HG03520 (cell line): Measurements from ENCODE around the gene NXF2B.
"Not testable (repeated sequence)": the region's sequence is repeated elsewhere in the genome, so short reads cannot be mapped to it uniquely, and the experiment has no call there.

ENCODE experiments used
- ATAC-seq: cut with Tn5 transposase; IDR thresholded peaks from one replicate; pipeline ENCODE4 v1.9.1; 2021; ENCODE audit warnings: mild to moderate bottlenecking, moderate library complexity; ENCODE audit not compliant: unreplicated experiment

NXF2B gene

GRCh38 chrX:102439908-102440307, at the start of gene NXF2B:
Gene NXF2B, minus strand, starts transcription at chrX:102440008. Its CDS starts 59,972 bp downstream, at chrX:102380036.
- ATAC-seq, result not testable (repeated sequence)

- ATAC-seq, result not testable (repeated sequence)
Observed at GRCh38 chrX:102478765-102479164, 39.0 kb upstream of the NXF2B start.

- ATAC-seq, result not testable (repeated sequence)
Observed at GRCh38 chrX:102471762-102472220, 32.0 kb upstream of the NXF2B start, which contains the start of gene TCP11X2. Gene TCP11X2, minus strand, starts transcription at chrX:102471812.

- ATAC-seq, result not testable (repeated sequence)
Observed at GRCh38 chrX:102470215-102470614, 30.4 kb upstream of the NXF2B start.

- not testable (repeated sequence) for ATAC-seq
Observed at GRCh38 chrX:102458615-102459014, 18.8 kb upstream of the NXF2B start.

- ATAC-seq, result not testable (repeated sequence)
Observed at GRCh38 chrX:102414493-102414892, 25.3 kb downstream of the NXF2B start.

GRCh38 chrX:102345916-102346315, 93.9 kb downstream of the NXF2B start:
- peak; percentile 65 for ATAC-seq

- no peak for ATAC-seq
Observed at GRCh38 chrX:102341867-102342266, 97.9 kb downstream of the NXF2B start.

- peak; percentile 65 for ATAC-seq
Observed at GRCh38 chrX:102339312-102340298, 100.2 kb downstream of the NXF2B start.

- ATAC-seq, result no peak
Observed at GRCh38 chrX:102338162-102338561, 101.6 kb downstream of the NXF2B start.
